Activated T-cell treated with anti-CD3 and anti-CD28 coated beads for 1 hour (primary cell): Measurements from ENCODE around the gene C1orf159.
A peak's percentile ranks its signal among the peaks of the same experiment; 100 is the strongest.
"Not testable (repeated sequence)": the region's sequence is repeated elsewhere in the genome, so short reads cannot be mapped to it uniquely, and the experiment has no call there.

ENCODE experiments used
- DNase-seq: peaks from one replicate; pipeline ENCODE4 v3.0.0-alpha.2; 2020; ENCODE audit warnings: low read depth

The C1orf159 gene

GRCh38 chr1:1149416-1149815, 33.5 kb upstream of the C1orf159 start:
- no peak for DNase-seq

DNA sequence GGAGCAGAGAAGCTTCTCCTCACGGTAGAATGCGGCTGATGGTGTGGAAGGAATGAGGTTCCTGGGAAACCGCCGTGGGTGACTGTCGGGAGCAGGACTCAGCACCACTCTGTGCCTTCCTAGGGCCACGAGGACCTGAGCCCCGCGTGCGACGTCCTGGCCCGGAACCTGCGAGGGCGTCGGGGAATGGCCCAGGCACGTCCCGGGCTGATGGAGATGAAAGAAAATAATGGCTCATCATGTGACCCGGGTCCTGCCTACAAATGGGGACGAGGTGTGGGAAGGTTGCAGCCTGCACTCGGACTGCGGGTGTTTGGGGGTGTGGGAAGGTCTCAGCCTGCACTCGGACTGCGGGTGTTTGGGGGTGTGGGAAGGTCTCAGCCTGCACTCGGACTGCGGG, 32.7 kb upstream of the C1orf159 start:
- no peak for DNase-seq

GRCh38 chr1:1148061-1148460, 32.2 kb upstream of the C1orf159 start:
- DNase-seq: no peak

GRCh38 chr1:1146596-1146995, 30.7 kb upstream of the C1orf159 start:
- DNase-seq: no peak

- DNase-seq: no peak
Measured at GRCh38 chr1:1146026-1146425, 30.1 kb upstream of the C1orf159 start.

- DNase-seq: no peak
Measured at GRCh38 chr1:1145547-1145914, 29.6 kb upstream of the C1orf159 start.

DNA sequence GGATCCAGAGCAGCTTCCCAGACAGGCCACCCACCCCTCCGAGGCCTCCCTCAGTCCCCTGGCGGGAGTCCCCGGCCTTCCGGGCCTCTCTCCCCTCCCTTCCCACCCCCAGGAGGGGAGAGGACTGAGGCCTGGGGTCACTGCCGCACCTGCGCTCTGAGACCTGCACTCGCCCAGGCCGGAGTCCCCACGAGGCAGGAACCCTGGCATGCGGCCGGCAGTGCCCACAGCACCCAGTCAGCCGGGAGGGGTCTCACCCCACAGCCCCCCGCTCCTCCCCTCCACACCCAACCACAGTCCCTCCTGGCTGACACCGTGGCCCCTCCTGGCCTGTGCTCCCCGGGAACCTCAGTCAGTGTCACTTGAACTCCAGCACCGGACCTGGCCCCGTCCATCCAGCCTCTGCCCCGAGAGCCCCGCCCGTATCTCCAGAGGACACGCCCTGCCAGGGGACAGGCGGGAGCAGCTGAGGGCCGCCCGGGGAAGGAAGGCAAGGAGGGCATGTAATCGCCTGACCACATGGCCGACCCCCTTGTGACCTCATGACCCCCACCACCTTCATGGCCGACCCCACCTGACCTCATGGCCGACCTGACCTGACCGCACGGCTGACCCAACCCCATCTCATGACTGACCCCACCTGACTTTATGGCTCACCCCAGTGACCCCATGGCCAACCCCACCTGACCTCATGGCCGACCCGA, 29.1 kb upstream of the C1orf159 start:
- DNase-seq: no peak

GRCh38 chr1:1144122-1144842, 28.4 kb upstream of the C1orf159 start:
- peak; percentile 48 for DNase-seq

- DNase-seq: no peak
Measured at GRCh38 chr1:1143636-1144035, 27.7 kb upstream of the C1orf159 start.

DNA sequence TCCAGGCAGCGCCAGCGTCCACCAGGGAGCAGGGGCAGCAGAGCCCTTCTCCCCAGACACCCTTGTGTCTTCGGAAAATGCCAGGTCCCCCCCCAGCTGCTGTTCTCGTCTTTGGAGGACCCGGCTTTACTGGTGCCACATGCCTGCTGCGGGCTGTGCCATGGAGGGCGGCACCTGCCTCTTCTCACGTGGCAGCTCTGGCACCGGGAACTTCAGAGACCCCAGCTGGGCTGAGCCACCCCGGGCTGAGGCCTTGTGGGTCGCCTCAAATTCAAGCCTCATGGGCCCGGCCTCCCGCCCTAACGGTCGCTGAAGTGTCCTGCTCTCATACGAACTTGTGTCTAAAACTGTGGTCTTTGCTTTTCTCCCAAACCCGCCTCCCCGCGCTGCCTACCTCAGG, 27.0 kb upstream of the C1orf159 start:
- no peak for DNase-seq

- not testable (repeated sequence) for DNase-seq
Measured at GRCh38 chr1:1142352-1142751, 26.5 kb upstream of the C1orf159 start.

GRCh38 chr1:1141911-1142250, 26.0 kb upstream of the C1orf159 start:
- DNase-seq: no peak

DNA sequence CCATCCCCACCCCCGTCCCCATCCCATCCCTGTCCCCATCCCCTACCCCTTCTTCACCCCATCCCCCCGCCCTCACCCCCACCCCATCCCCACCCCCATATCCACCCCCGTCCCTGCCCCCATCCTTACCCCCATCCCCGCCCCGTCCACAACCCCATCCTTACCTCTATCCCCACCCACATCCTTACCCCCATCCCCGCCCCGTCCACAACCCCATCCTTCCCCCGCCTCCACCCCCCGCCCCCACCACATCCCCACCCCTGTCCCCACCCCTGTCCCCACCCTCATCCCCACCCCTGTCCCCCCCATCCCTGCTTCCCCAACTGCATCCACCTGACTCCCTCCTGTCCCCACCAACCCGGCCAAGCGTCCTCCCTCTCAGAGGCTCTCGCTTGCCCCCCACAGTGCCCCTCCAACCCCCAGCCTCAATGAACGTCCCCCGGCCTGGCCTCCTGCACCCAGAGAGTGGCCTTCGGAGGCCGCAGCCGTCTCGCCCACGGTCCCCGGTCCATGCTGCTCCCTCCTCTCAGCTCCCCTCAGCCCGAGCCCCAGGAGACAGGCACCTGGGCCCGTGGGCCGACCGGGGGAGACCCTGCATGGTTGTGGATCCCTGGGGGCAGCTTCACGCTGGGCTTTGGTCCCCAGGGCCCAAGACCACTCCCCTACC, 25.5 kb upstream of the C1orf159 start:
- DNase-seq: no peak

GRCh38 chr1:1140673-1141072, 24.8 kb upstream of the C1orf159 start:
- no peak for DNase-seq

GRCh38 chr1:1137256-1138045, 21.6 kb upstream of the C1orf159 start:
- peak; percentile 52 for DNase-seq

- no peak for DNase-seq
Measured at GRCh38 chr1:1136547-1137230, 20.8 kb upstream of the C1orf159 start.

DNA sequence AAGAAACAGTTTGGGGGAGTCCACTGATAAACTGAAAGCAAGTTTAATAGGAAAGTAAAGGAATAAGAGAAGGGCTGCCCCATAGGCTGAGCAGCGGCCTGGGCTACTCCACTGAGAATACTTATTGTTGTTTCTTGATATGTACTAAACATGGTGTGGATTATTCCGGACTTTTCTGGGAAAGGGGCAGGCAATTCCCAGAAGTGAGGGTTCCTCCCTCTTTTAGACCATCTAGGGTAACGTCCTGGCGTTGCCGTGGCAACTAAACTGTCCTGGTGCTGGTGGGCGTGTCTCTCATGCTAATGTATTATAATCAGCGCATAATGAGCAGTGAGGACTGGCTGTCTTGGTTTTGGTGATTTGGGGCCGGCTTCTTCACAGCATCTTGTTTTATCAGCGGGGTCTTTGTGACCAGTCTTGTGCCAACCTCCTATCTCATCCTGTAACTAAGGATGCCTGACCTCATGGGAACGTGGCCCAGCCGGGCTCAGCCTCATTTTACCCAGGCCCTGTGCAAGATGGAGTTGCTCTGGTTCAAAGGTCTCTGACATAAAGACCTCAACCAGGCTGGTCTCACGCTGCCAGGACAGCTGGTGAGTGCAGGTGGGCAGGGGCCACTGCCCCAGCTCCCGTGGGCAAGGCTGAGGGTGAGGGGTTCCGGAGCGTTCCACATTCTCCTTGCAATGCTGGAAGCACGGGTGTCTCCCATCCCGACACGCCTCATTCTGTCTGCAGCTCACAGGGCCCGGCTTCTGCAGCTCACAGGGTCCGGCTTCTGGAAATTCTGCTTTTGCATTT, 19.6 kb upstream of the C1orf159 start:
- no peak for DNase-seq

DNA sequence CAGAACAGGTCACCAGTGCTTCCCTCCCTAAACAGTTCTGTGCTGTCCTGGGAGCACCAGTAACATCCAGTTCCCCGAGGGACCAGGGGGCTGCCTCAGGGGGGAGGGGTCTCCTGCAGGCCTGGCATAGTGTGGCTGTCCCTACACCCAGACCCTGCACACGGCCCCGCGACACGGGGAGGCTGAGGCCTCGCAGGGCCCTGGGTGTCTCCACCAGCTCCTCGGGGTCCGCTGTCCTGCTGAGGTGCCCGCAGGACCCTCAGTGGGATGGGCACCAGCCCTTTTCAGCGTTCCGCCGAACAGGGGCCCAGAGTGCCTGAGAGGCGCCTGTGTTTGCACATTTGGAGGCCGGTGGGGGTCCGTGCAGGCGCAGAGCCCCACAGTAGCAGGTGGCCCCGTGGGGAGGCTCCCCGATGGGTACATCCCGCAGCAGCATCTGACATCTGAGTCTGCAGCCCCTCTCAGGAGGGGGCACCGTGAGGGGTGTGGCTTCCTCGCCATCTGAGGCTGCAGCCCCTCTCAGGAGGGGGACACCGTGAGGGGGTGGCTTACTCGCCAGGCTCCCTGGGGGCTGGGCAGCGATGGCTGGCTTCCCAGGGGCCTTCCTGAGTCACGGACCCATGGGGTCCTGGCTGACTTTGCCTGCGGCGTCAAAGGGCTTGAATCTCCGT, 18.5 kb upstream of the C1orf159 start:
- no peak for DNase-seq

DNA sequence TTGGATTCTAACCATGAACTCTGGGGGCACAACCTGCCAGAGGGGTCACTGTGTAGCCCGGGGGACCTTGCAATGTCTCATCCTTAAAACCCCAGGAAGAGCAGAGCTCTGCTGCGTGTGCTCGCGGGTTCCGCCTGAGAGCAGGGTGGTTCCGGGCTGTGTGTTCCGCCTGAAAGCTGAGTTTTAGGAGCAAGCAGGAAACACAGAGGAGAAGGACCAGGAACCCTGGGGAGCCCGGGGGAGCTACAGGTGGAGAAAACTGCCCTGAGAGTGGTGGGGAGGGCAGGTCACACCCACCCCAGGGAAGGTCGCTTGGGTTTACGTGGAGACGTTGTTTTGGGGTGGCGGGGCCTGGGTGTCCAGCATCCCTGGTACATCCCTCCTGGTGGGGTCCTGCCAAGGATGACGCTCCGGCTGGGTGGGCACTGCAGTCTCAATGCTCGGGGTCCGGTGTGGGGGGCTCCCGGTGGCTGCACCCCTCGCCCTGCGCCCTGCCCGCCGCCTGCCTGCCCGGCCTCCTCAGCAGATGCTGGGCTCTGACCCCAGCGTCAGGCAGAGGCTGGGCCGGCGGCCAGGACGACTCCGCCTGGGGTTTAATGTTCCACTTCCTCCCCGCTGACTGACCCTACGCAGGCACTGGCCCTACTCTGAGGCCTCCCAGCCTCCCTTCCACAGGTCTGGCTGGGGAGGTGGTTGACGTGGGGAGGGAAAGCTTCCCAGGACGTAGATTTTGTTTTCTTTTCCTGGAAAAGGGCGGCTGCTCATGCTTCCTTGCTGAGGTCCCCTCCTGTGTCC, 17.3 kb upstream of the C1orf159 start:
- no peak for DNase-seq
